T-cell (primary cell): Measurements from ENCODE around the gene PCIF1. TPM values are rescaled to one million over a fixed set of nuclear protein-coding genes. Genes with fewer than 3 reads are reported as not detected.
A peak's percentile ranks its signal among the peaks of the same experiment; 100 is the strongest.
"Not testable (repeated sequence)": the region's sequence is repeated elsewhere in the genome, so short reads cannot be mapped to it uniquely, and the experiment has no call there.

Experiments
- ATAC-seq, 4 experiments: fragments of 200-7000 bp in 3 of 4; fragments of 150-1000 bp in 1 of 4; cut with Tn5 transposase; replicated peaks in 1 of 4; 1 replicate in 3 of 4; 2 replicates in 1 of 4; pipeline ENCODE4 v1.10.0; 2021; ENCODE audit warnings: moderate library complexity in 3 of 4, mild to moderate bottlenecking in 2 of 4, moderate number of reproducible peaks in 1 of 4
- CTCF ChIA-PET, 2 donors: fragments of 300-600 bp; sonication (Branson Sonifier 250); formaldehyde crosslinking; loops; one replicate each; lab custom pipeline; 2022; ENCODE audit warnings: antibody characterized with exemption in 2 of 2; lab: Charles Lee
- POLR2A ChIA-PET, 2 donors: fragments of 300-600 bp; sonication (Branson Sonifier 250); formaldehyde crosslinking; loops; one replicate each; lab custom pipeline; 2022; ENCODE audit warnings: antibody characterized with exemption in 2 of 2; lab: Charles Lee
- DNase-seq, 35 experiments: peaks; one replicate each; pipeline versions ENCODE4 v3.0.0 to v3.0.0-alpha.2; 2013 to 2023
- H3K27ac ChIP-seq: one replicate; pipeline ENCODE4 v1.5.1; 2013; ENCODE audit warnings: low read length
- H3K27me3 ChIP-seq, 2 experiments: replicated peaks in 1 of 2; 1 replicate in 1 of 2; 2 replicates in 1 of 2; pipeline versions ENCODE4 v1.6.1 to v1.7.0; 2013; ENCODE audit warnings: low read length in 1 of 2, mixed read lengths in 1 of 2; ENCODE audit not compliant: control insufficient read depth in 2 of 2, insufficient read depth in 2 of 2; ENCODE audit errors: extremely low read depth in 1 of 2
- H3K36me3 ChIP-seq, 2 donors: 1 replicate in 1 of 2; 2 replicates in 1 of 2; pipeline versions ENCODE4 v1.6.1 to v1.7.0; 2013; ENCODE audit warnings: low read length in 1 of 2; ENCODE audit not compliant: control insufficient read depth in 2 of 2, insufficient read depth in 1 of 2; ENCODE audit errors: extremely low read depth in 1 of 2
- H3K4me1 ChIP-seq, 2 experiments: 1 replicate in 1 of 2; 2 replicates in 1 of 2; pipeline versions ENCODE4 v1.6.1 to v1.7.0; 2013; ENCODE audit warnings: low read length in 2 of 2, mixed read lengths in 1 of 2; ENCODE audit not compliant: insufficient read depth in 2 of 2, control insufficient read depth in 1 of 2; ENCODE audit errors: extremely low read depth in 1 of 2
- H3K4me3 ChIP-seq, 2 donors: 1 replicate in 1 of 2; 2 replicates in 1 of 2; pipeline versions ENCODE4 v1.5.1 to v1.7.0; 2013; ENCODE audit warnings: mild to moderate bottlenecking in 2 of 2, low read length in 1 of 2, moderate library complexity in 1 of 2; ENCODE audit not compliant: control insufficient read depth in 1 of 2; ENCODE audit errors: extremely low read depth in 1 of 2
- H3K9me3 ChIP-seq: 2 replicates; pipeline ENCODE4 v1.7.0; 2013
- H3K27ac Mint-ChIP-seq, 2 donors: one replicate each; pipeline ENCODE4 v1.8.0; 2020 to 2021; ENCODE audit warnings: mild to moderate bottlenecking in 2 of 2, mixed read lengths in 2 of 2
- H3K27me3 Mint-ChIP-seq, 2 donors: one replicate each; pipeline ENCODE4 v1.8.0; 2021 to 2022; ENCODE audit warnings: mixed read lengths in 2 of 2
- H3K36me3 Mint-ChIP-seq: one replicate; pipeline ENCODE4 v1.8.0; 2021; ENCODE audit warnings: mixed read lengths
- H3K4me1 Mint-ChIP-seq, 3 donors: one replicate each; pipeline ENCODE4 v1.8.0; 2020 to 2022; ENCODE audit warnings: mixed read lengths in 3 of 3, mild to moderate bottlenecking in 1 of 3
- H3K4me3 Mint-ChIP-seq, 3 donors: one replicate each; pipeline ENCODE4 v1.8.0; 2020 to 2022; ENCODE audit warnings: mild to moderate bottlenecking in 3 of 3, mixed read lengths in 3 of 3, moderate library complexity in 3 of 3
- H3K9me3 Mint-ChIP-seq, 3 donors: one replicate each; pipeline ENCODE4 v1.8.0; 2020 to 2022; ENCODE audit warnings: mixed read lengths in 3 of 3
- WGBS: methylation state at CpG from one replicate; pipeline ENCODE4 v1.1.5; 2013; ENCODE audit warnings: missing lambda C conversion rate; ENCODE audit not compliant: insufficient coverage; 5-methylcytosine and 5-hydroxymethylcytosine counted together
- total RNA-seq, 35 experiments: library from RNA in 6 of 35; stranded (reverse) in 6 of 35; fragments of 120-200 nt in 1 of 35; gene quantifications; one replicate each; pipeline versions ENCODE4 v1.2.1 to v1.2.4 and lab custom pipeline; 2013 to 2026

The PCIF1 gene
- total RNA-seq, 5 donors from 2014 or later (not counting 1 experiment from before 2014, with no cell fraction given), result 74.4 to 78.7 (median 74.6) TPM

DNA sequence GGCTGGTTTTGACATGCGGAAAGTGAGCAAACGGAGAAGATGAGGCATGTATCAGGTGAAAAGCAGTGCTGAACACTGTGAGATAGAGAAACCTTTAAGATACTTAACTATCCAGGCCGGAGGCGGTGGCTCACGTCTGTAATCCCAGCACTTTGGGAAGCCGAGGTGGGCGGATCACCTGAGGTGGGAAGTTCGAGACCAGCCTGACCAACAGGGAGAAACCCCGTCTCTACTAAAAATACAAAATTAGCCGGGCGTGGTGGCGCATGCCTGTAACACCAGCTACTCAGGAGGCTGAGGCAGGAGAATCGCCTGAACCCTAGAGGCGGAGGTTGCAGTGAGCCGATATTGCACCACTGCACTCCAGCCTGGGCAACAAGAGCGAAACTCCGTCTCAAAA, 2.8 kb upstream of the PCIF1 start:
- H3K36me3 Mint-ChIP-seq, H3K27me3 Mint-ChIP-seq, H3K36me3 ChIP-seq, H3K27me3 ChIP-seq, H3K9me3 Mint-ChIP-seq, H3K9me3 ChIP-seq, H3K27ac Mint-ChIP-seq, H3K27ac ChIP-seq, H3K4me3 Mint-ChIP-seq, DNase-seq, H3K4me3 ChIP-seq, CTCF ChIA-PET, ATAC-seq: not testable (repeated sequence)
- 97% methylated on average over 12 of the region's 17 CpGs for WGBS
- POLR2A ChIA-PET, result interaction anchor here in 1 of 2 donors (0.7 kb wide), 1 partner anchor 13 kb away, joined by 10 read pairs; no protein-coding TSS in a partner anchor
- peaks cover 5 to 24% of the 10 kb centered on the region in 2 experiments for H3K4me1 ChIP-seq
- peaks cover 0 to 21% (median 14%) of the 10 kb centered on the region in 3 donors for H3K4me1 Mint-ChIP-seq

DNA sequence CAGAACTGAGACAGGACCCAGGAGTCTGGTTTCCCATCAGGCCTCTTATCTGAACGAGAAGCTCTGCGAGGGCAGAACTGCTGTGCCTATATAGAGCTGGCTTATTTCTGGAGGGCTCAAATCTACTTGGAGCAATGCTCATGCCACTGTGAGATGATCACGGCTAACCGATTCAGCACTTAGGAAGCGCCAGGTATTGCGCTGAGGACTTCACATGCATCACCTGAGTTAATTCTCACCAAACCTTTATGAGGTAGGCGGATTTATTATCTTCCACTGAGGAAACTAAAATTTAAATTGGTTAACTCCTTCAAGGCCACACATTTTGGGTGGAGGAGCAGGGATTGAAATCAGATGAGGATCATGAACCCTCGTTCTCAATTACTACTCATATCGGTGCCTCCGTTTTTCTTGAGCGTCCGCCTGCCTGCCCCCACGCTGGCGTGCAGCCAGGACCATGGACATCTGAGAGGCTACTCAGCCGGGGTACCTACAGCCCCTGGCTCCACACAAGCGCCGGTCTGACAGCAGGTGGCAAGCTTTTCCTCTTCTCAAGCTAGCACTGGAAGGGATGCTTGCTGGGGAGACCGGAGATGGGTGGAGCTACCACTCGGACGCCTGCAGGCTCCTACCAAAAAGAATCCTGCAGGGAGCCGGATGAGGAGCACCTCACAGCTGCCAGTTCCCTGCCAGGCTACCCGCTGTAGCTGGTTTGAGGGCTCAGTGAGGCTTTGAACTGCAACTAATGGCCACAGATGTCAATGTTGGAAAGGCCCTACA, 1.0 kb upstream of the PCIF1 start:
- Mint-ChIP-seq H3K36me3 (peaks cover 12% of the 10 kb centered on the region), H3K9me3 (no peaks in the 10 kb centered on the region), H3K4me1 (peaks cover 15 to 38% (median 30%) of the 10 kb centered on the region in 3 donors), H3K27me3 (no peaks in the 10 kb centered on the region), H3K27ac (peak overlapping the region; percentile 95 to 97), H3K4me3 (peak overlapping the region; percentile 93 to 97 (median 97))
- Histone ChIP-seq H3K36me3 (peaks cover 0 to 18% of the 10 kb centered on the region in 2 donors), H3K27me3 (no peaks in the 10 kb centered on the region), H3K27ac (peak overlapping the region; percentile 99), H3K4me1 (peaks cover 5 to 32% of the 10 kb centered on the region in 2 experiments), H3K4me3 (peak overlapping the region; percentile 85 to 100), H3K9me3 (no peaks in the 10 kb centered on the region)
- DNase-seq, result peak; percentile 16 to 73 (median 39)
- CTCF ChIA-PET, result interaction anchor here (0.5 to 1.2 kb wide), 7 partner anchors 29 to 117 kb away, joined by 3 to 9 read pairs (median 3); partner anchors contain the start of genes CTSA (in 1 of the 2), NEURL2 (in 1 of the 2) and ZNF335 (in 1 of the 2)
- 13% methylated on average over 17 of the region's 22 CpGs for WGBS
- ATAC-seq, result peak in 2 of 4 experiments; percentile 10 to 12
- POLR2A ChIA-PET, result interaction anchor here (0.7 to 2.4 kb wide), 4 partner anchors 37 to 1899 kb away, joined by 3 to 23 read pairs (median 3); no protein-coding TSS in a partner anchor

DNA sequence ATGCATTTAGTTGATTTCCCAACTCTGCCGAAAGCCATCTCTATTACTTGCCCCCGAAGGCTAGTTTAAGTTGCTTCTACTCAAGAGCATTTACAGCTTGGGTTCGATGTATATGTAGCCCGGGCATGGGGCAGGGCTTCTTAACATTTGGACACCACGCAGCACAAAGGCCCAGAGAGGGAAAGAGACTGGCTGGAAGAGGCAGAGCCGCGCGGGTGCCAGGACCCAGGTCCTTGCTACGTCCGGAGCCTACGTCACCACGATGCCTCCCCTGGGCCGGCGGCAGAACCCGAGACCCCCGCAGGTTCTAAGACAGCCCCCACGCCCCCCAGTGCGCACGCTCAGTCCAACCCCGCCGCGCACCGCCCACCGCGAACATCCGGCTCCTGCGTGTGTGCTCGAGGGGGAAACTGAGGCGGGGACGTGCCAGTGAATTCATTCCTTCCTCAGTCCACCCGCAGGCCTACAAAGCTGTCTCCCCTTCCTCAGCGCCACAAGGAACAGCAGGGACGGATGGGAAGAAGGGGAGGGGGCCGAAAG, 367 bp upstream of the PCIF1 start:
- POLR2A ChIA-PET, result interaction anchor here (0.6 to 2.4 kb wide), 5 partner anchors 36 to 157 kb away, joined by 3 to 25 read pairs (median 4); partner anchors contain the start of gene ZSWIM1 (in 1 of the 2)
- Histone ChIP-seq H3K27ac (peak overlapping the region; percentile 99), H3K4me1 (peaks cover 5 to 32% of the 10 kb centered on the region in 2 experiments), H3K4me3 (peak overlapping the region; percentile 85 to 100), H3K36me3 (peaks cover 3 to 25% of the 10 kb centered on the region in 2 donors), H3K9me3 (no peaks in the 10 kb centered on the region), H3K27me3 (no peaks in the 10 kb centered on the region)
- ATAC-seq (peak; percentile 4 to 16 (median 8)), DNase-seq (peak in 8 of 35 experiments; percentile 10 to 45 (median 30))
- Mint-ChIP-seq H3K4me3 (peak overlapping the region; percentile 93 to 97 (median 97)), H3K27me3 (no peaks in the 10 kb centered on the region), H3K9me3 (no peaks in the 10 kb centered on the region), H3K4me1 (peaks cover 16 to 39% (median 31%) of the 10 kb centered on the region in 3 donors), H3K36me3 (peaks cover 14% of the 10 kb centered on the region), H3K27ac (peak overlapping the region; percentile 95 to 97)
- 1% methylated on average over 28 of the region's 34 CpGs for WGBS
- CTCF ChIA-PET, result interaction anchor here (0.5 to 1.2 kb wide), 10 partner anchors 18 to 135 kb away, joined by 3 to 15 read pairs (median 3); partner anchors contain the start of genes CTSA (in 1 of the 2), NEURL2 (in 1 of the 2) and ZNF335 (in 1 of the 2)

DNA sequence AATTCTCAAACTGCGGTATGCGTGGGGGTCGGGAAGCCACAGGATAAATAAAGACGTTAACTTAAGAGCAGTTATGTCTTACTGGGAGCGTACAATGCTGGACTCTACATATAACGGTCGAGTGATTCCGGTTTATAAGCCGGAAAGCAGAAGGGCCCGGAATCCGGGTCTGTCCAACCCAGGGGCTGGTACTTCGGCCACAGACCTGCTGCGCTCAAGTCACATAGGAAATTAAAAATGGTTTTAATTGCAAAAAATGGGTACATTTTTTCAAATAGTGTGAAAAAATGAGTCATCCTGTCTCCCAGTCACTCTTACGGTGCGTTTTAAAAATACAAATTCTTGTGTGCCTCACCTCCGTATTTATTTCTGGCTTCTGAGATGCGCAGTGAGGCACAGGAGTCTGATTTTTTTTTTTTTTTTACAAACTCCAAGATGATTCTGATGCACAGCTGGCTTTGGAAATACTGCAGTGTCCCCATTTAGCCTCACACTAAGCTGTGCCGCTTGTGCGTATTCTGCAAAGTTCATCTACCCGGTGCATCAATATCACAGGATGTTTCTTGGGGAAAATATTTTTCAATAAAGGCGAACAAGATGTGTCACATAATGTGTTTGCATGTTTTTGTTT, 1.0 kb downstream of the PCIF1 start:
- ATAC-seq (peak in 1 of 4 experiments; percentile 2), DNase-seq (peak in 8 of 35 experiments; percentile 16 to 47 (median 22))
- CTCF ChIA-PET, result interaction anchor here (0.6 to 1.2 kb wide), 7 partner anchors 16 to 809 kb away, joined by 4 to 15 read pairs (median 4); no protein-coding TSS in a partner anchor

DNA sequence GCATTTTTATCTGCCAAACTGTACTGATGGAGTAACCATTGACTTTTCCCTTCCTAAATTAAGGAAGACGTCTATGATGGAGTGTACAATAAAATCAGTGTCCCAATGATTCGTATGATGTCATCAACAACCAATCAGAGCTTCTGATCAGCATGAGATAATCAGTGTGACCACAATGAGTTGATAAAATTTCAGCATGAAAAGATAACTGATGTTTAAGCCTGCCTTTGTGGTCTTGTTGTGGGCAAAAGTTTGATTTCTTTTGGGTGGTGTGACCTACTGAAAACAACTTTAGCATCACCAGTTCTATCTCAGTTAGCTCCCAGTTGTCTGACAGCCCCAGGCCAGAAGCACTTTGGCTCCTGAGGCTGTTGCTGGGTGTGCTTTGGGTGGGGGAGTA, 3.3 kb downstream of the PCIF1 start:
- ChIA-PET POLR2A (interaction anchor here in 1 of 2 donors (0.5 to 1.2 kb wide), 2 partner anchors 33 to 1550 kb away, joined by 3 to 4 read pairs; no protein-coding TSS in a partner anchor), CTCF (interaction anchor here (1.0 to 2.1 kb wide), 4 partner anchors 31 to 85 kb away, joined by 3 to 11 read pairs (median 4); no protein-coding TSS in a partner anchor)
- Histone ChIP-seq H3K27ac (no peak overlapping the region), H3K9me3 (no peaks in the 10 kb centered on the region), H3K36me3 (peaks cover 11 to 56% of the 10 kb centered on the region in 2 donors), H3K27me3 (no peaks in the 10 kb centered on the region), H3K4me1 (peaks cover 5 to 32% of the 10 kb centered on the region in 2 experiments), H3K4me3 (no peak overlapping the region)
- peak in 1 of 35 experiments; percentile 34 for DNase-seq
- WGBS, result 93% methylated on average over 2 of the region's 2 CpGs
- ATAC-seq, result no peak
- H3K9me3 Mint-ChIP-seq, result no peaks in the 10 kb centered on the region
- H3K36me3 Mint-ChIP-seq, result peaks cover 25% of the 10 kb centered on the region
- peaks cover 21 to 39% (median 31%) of the 10 kb centered on the region in 3 donors for H3K4me1 Mint-ChIP-seq
- peak overlapping the region; percentile 75 to 78 for H3K27ac Mint-ChIP-seq
- peak overlapping the region; percentile 54 to 97 (median 73) for H3K4me3 Mint-ChIP-seq
- no peaks in the 10 kb centered on the region for H3K27me3 Mint-ChIP-seq

More for the DNA sequence above, 1.0 kb downstream of the PCIF1 start:
- POLR2A ChIA-PET, result interaction anchor here (0.6 to 2.4 kb wide), 14 partner anchors 18 to 1743 kb away, joined by 4 to 25 read pairs (median 10); partner anchors contain the start of gene ZSWIM1 (in 1 of the 2)
- peaks cover 5 to 39% of the 10 kb centered on the region in 2 donors for H3K36me3 ChIP-seq
- Mint-ChIP-seq H3K27ac (peak overlapping the region; percentile 95 to 98), H3K27me3 (no peaks in the 10 kb centered on the region), H3K4me1 (peaks cover 21 to 42% (median 31%) of the 10 kb centered on the region in 3 donors), H3K9me3 (no peaks in the 10 kb centered on the region), H3K36me3 (peaks cover 25% of the 10 kb centered on the region), H3K4me3 (peak overlapping the region; percentile 87 to 97 (median 90))
- peak overlapping the region; percentile 93 for H3K27ac ChIP-seq
- H3K27me3 ChIP-seq, result no peaks in the 10 kb centered on the region
- H3K9me3 ChIP-seq, result no peaks in the 10 kb centered on the region
- peaks cover 5 to 32% of the 10 kb centered on the region in 2 experiments for H3K4me1 ChIP-seq
- WGBS, result 0% methylated on average over 15 of the region's 21 CpGs
- peak overlapping the region; percentile 98 to 100 for H3K4me3 ChIP-seq
